ENCODE data around the gene TFDP2. TPM values are rescaled to one million over a fixed set of nuclear protein-coding genes. Genes with fewer than 3 reads are reported as not detected.
A peak's percentile ranks its signal among the peaks of the same experiment; 100 is the strongest.
"Not testable (repeated sequence)": the region's sequence is repeated elsewhere in the genome, so short reads cannot be mapped to it uniquely, and the experiment has no call there.

Gene TFDP2
- total and polyA plus RNA-seq, 4 donors: 22.9 to 57.2 (median 34.5) TPM

GRCh38 chr3:141925677-141926076 is 223.7 kb downstream of the TFDP2 start:
- not testable (repeated sequence) for H3K4me3 ChIP-seq (ENCODE audit: low read depth, low read length); H3K27ac ChIP-seq (ENCODE audit: low read depth, low read length); H3K27me3 ChIP-seq (ENCODE audit: control insufficient read depth, insufficient read depth, low read length); H3K4me1 ChIP-seq (ENCODE audit: control insufficient read depth, insufficient read depth, low read length); DNase-seq (ENCODE audit: low read depth in 4 of 6, low spot score in 6 of 6); H3K9me3 ChIP-seq (ENCODE audit: control insufficient read depth, insufficient read depth, low read length)
- peaks cover 25% of the 10 kb centered on the region for H3K36me3 ChIP-seq (ENCODE audit: control insufficient read depth, insufficient read depth, low read length)
- WGBS (ENCODE audit: insufficient coverage): 97% methylated on average over 5 of the region's 5 CpGs

GRCh38 chr3:141921316-141921715 is 228.0 kb downstream of the TFDP2 start:
- Histone ChIP-seq H3K9me3 (ENCODE audit: control insufficient read depth, insufficient read depth, low read length) (no peaks in the 10 kb centered on the region), H3K4me1 (ENCODE audit: control insufficient read depth, insufficient read depth, low read length) (no peaks in the 10 kb centered on the region), H3K4me3 (ENCODE audit: low read depth, low read length) (no peak overlapping the region), H3K36me3 (ENCODE audit: control insufficient read depth, insufficient read depth, low read length) (peaks cover 26% of the 10 kb centered on the region), H3K27me3 (ENCODE audit: control insufficient read depth, insufficient read depth, low read length) (no peaks in the 10 kb centered on the region), H3K27ac (ENCODE audit: low read depth, low read length) (no peak overlapping the region)
- no peak for DNase-seq (ENCODE audit: low read depth in 4 of 6, low spot score in 6 of 6)
- WGBS (ENCODE audit: insufficient coverage): 100% methylated on average over 1 of the region's 2 CpGs

GRCh38 chr3:141920701-141921100 is 228.6 kb downstream of the TFDP2 start:
- H3K4me3 ChIP-seq (ENCODE audit: low read depth, low read length): no peak overlapping the region
- WGBS (ENCODE audit: insufficient coverage): no CpG with 5 or more reads among the region's 4 CpGs
- H3K36me3 ChIP-seq (ENCODE audit: control insufficient read depth, insufficient read depth, low read length): peaks cover 26% of the 10 kb centered on the region
- no peak overlapping the region for H3K27ac ChIP-seq (ENCODE audit: low read depth, low read length)
- no peaks in the 10 kb centered on the region for H3K27me3 ChIP-seq (ENCODE audit: control insufficient read depth, insufficient read depth, low read length)
- peak in 2 of 6 donors; percentile 4 to 40 for DNase-seq (ENCODE audit: low read depth in 4 of 6, low spot score in 6 of 6)
- H3K9me3 ChIP-seq (ENCODE audit: control insufficient read depth, insufficient read depth, low read length): no peaks in the 10 kb centered on the region
- H3K4me1 ChIP-seq (ENCODE audit: control insufficient read depth, insufficient read depth, low read length): no peaks in the 10 kb centered on the region

- Histone ChIP-seq H3K4me3 (ENCODE audit: low read depth, low read length) (no peak overlapping the region), H3K36me3 (ENCODE audit: control insufficient read depth, insufficient read depth, low read length) (peaks cover 10% of the 10 kb centered on the region), H3K9me3 (ENCODE audit: control insufficient read depth, insufficient read depth, low read length) (no peaks in the 10 kb centered on the region), H3K27me3 (ENCODE audit: control insufficient read depth, insufficient read depth, low read length) (no peaks in the 10 kb centered on the region), H3K27ac (ENCODE audit: low read depth, low read length) (no peak overlapping the region), H3K4me1 (ENCODE audit: control insufficient read depth, insufficient read depth, low read length) (no peaks in the 10 kb centered on the region)
- DNase-seq (ENCODE audit: low read depth in 4 of 6, low spot score in 6 of 6): no peak
- WGBS (ENCODE audit: insufficient coverage): no CpG with 5 or more reads among the region's 2 CpGs
Measured at GRCh38 chr3:141915766-141916165, 233.6 kb downstream of the TFDP2 start.

DNA sequence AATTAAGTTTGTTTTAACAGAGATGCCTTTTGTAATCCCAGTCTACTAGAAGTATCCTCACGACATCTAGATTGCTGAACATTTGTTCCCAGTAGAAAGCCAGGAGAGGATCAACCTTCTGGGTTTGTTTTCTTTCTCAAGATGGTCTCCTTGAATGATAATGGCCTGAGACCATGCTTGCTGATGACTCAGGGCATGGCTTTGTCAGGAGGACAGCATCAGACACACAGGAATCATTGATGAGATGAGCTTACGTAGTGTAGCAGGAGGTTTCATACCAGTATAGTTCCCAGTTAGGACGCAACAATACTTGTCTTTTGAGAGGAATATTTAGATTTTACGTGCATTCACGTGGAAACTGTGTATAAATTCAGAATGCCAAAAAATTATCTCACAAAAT is 234.3 kb downstream of the TFDP2 start:
- Histone ChIP-seq H3K4me1 (ENCODE audit: control insufficient read depth, insufficient read depth, low read length) (no peaks in the 10 kb centered on the region), H3K27me3 (ENCODE audit: control insufficient read depth, insufficient read depth, low read length) (no peaks in the 10 kb centered on the region), H3K36me3 (ENCODE audit: control insufficient read depth, insufficient read depth, low read length) (peaks cover 10% of the 10 kb centered on the region), H3K4me3 (ENCODE audit: low read depth, low read length) (no peak overlapping the region), H3K27ac (ENCODE audit: low read depth, low read length) (no peak overlapping the region), H3K9me3 (ENCODE audit: control insufficient read depth, insufficient read depth, low read length) (no peaks in the 10 kb centered on the region)
- no CpG with 5 or more reads among the region's 5 CpGs for WGBS (ENCODE audit: insufficient coverage)
- peak in 1 of 6 donors; percentile 10 for DNase-seq (ENCODE audit: low read depth in 4 of 6, low spot score in 6 of 6)

DNA sequence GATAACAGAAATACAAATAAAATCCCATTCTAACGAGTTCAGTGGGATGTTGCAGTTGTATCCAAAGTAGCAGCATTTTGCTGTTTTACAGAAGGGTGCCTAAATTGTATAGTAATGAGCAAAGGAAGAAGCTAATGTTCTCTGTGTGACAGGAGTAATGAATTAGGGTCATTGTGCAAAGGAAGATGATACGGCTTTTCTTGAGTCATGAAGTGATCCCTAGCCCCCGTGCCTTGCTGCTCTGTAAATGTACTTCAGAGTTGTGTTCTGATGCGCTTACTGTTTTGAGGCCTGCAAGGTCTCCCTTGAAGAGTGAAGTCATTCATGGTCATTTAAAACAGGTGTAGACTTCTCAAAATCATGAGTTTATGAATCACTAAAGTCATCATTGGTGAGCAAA is 235.0 kb downstream of the TFDP2 start:
- no peaks in the 10 kb centered on the region for H3K9me3 ChIP-seq (ENCODE audit: control insufficient read depth, insufficient read depth, low read length)
- no peaks in the 10 kb centered on the region for H3K27me3 ChIP-seq (ENCODE audit: control insufficient read depth, insufficient read depth, low read length)
- H3K4me1 ChIP-seq (ENCODE audit: control insufficient read depth, insufficient read depth, low read length): no peaks in the 10 kb centered on the region
- H3K36me3 ChIP-seq (ENCODE audit: control insufficient read depth, insufficient read depth, low read length): peaks cover 10% of the 10 kb centered on the region
- no peak for DNase-seq (ENCODE audit: low read depth in 4 of 6, low spot score in 6 of 6)
- H3K27ac ChIP-seq (ENCODE audit: low read depth, low read length): no peak overlapping the region
- H3K4me3 ChIP-seq (ENCODE audit: low read depth, low read length): no peak overlapping the region
- WGBS (ENCODE audit: insufficient coverage): 68% methylated on average over 2 of the region's 4 CpGs

- Histone ChIP-seq H3K36me3 (ENCODE audit: control insufficient read depth, insufficient read depth, low read length) (peaks cover 10% of the 10 kb centered on the region), H3K27me3 (ENCODE audit: control insufficient read depth, insufficient read depth, low read length) (no peaks in the 10 kb centered on the region), H3K4me1 (ENCODE audit: control insufficient read depth, insufficient read depth, low read length) (no peaks in the 10 kb centered on the region), H3K4me3 (ENCODE audit: low read depth, low read length) (no peak overlapping the region), H3K27ac (ENCODE audit: low read depth, low read length) (no peak overlapping the region), H3K9me3 (ENCODE audit: control insufficient read depth, insufficient read depth, low read length) (no peaks in the 10 kb centered on the region)
- peak in 4 of 6 donors; percentile 3 to 66 (median 34) for DNase-seq (ENCODE audit: low read depth in 4 of 6, low spot score in 6 of 6)
- no CpG with 5 or more reads among the region's 1 CpG for WGBS (ENCODE audit: insufficient coverage)
Measured at GRCh38 chr3:141913150-141913811, 236.1 kb downstream of the TFDP2 start.

- not testable (repeated sequence) for H3K4me1 ChIP-seq (ENCODE audit: control insufficient read depth, insufficient read depth, low read length)
Measured at GRCh38 chr3:141909986-141910385, 239.4 kb downstream of the TFDP2 start.

DNA sequence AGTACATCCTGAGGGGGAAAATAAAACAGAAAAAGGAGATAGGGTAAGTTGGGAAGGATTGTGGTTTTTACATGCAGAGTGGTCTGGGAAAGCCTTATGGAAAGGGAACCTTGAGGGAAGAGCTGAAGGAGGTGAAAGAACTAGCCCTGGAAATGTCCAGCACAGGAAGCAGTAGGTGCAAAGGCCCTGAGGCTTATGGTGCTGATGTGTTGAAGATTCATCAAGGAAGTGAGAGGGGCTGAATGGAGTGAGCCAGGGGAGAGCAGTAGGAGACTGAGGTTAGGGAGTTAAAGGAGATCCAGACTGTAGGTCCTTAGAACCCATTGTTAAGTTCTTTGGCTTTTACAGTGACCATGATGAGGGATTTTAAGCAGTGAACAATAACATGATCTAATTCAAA is 239.9 kb downstream of the TFDP2 start:
- Histone ChIP-seq H3K27me3 (ENCODE audit: control insufficient read depth, insufficient read depth, low read length) (no peaks in the 10 kb centered on the region), H3K4me3 (ENCODE audit: low read depth, low read length) (no peak overlapping the region), H3K27ac (ENCODE audit: low read depth, low read length) (no peak overlapping the region), H3K4me1 (ENCODE audit: control insufficient read depth, insufficient read depth, low read length) (no peaks in the 10 kb centered on the region), H3K9me3 (ENCODE audit: control insufficient read depth, insufficient read depth, low read length) (no peaks in the 10 kb centered on the region), H3K36me3 (ENCODE audit: control insufficient read depth, insufficient read depth, low read length) (peaks cover 16% of the 10 kb centered on the region)
- no peak for DNase-seq (ENCODE audit: low read depth in 4 of 6, low spot score in 6 of 6)

More at GRCh38 chr3:141909986-141910385, 239.4 kb downstream of the TFDP2 start:
- H3K27ac ChIP-seq (ENCODE audit: low read depth, low read length); DNase-seq (ENCODE audit: low read depth in 4 of 6, low spot score in 6 of 6); H3K9me3 ChIP-seq (ENCODE audit: control insufficient read depth, insufficient read depth, low read length); H3K27me3 ChIP-seq (ENCODE audit: control insufficient read depth, insufficient read depth, low read length); H3K4me3 ChIP-seq (ENCODE audit: low read depth, low read length): not testable (repeated sequence)
- 100% methylated on average over 1 of the region's 4 CpGs for WGBS (ENCODE audit: insufficient coverage)
- H3K36me3 ChIP-seq (ENCODE audit: control insufficient read depth, insufficient read depth, low read length): peaks cover 12% of the 10 kb centered on the region

- Histone ChIP-seq H3K4me3 (ENCODE audit: low read depth, low read length) (no peak overlapping the region), H3K36me3 (ENCODE audit: control insufficient read depth, insufficient read depth, low read length) (peaks cover 15% of the 10 kb centered on the region), H3K9me3 (ENCODE audit: control insufficient read depth, insufficient read depth, low read length) (no peaks in the 10 kb centered on the region), H3K27me3 (ENCODE audit: control insufficient read depth, insufficient read depth, low read length) (no peaks in the 10 kb centered on the region), H3K4me1 (ENCODE audit: control insufficient read depth, insufficient read depth, low read length) (no peaks in the 10 kb centered on the region), H3K27ac (ENCODE audit: low read depth, low read length) (no peak overlapping the region)
- DNase-seq (ENCODE audit: low read depth in 4 of 6, low spot score in 6 of 6): no peak
- 93% methylated on average over 1 of the region's 2 CpGs for WGBS (ENCODE audit: insufficient coverage)
Measured at GRCh38 chr3:141905129-141905528, 244.2 kb downstream of the TFDP2 start.
